Fibroblast of lung (primary cell): ENCODE data around the gene EEPD1.

ENCODE experiments used
- EZH2 ChIP-seq: IDR thresholded peaks from 2 replicates; pipeline ENCODE4 v1.5.1; 2012; ENCODE audit warnings: low read length, control low read depth, mild to moderate bottlenecking; ENCODE audit errors: missing control alignments
- TF ChIP-seq, protein P1 (sequence below), 2 donors: IDR thresholded peaks in 1 of 2; conservative IDR thresholded peaks in 1 of 2; 1 replicate in 1 of 2; 2 replicates in 1 of 2; pipeline ENCODE4 v1.5.1; 2011 to 2012; ENCODE audit warnings: low read length in 2 of 2, control low read depth in 1 of 2, inconsistent platforms in 1 of 2, low read depth in 1 of 2, mild to moderate bottlenecking in 1 of 2

DNA sequence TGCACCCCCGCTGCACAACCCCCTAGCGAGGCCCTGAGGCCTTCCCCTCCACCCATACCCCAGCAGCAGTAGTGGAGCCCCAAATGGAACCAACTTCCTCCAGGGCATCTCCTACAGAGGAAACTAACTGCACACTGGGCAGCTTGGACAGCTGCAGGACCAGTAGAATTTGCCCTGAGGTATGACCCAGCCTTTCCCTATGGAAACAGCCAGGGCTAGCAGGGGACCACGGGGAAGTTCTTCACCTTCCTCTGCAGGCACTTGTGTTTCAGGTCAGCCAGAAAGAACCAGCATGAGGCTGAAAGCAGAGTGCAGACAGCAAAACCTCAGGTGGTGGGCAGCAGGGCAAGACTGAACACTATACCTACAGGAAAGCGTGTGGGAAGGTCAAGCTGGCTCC is 5.7 kb upstream of the EEPD1 start:
- TF ChIP-seq EZH2, result no peak
- TF ChIP-seq, protein P1, sequence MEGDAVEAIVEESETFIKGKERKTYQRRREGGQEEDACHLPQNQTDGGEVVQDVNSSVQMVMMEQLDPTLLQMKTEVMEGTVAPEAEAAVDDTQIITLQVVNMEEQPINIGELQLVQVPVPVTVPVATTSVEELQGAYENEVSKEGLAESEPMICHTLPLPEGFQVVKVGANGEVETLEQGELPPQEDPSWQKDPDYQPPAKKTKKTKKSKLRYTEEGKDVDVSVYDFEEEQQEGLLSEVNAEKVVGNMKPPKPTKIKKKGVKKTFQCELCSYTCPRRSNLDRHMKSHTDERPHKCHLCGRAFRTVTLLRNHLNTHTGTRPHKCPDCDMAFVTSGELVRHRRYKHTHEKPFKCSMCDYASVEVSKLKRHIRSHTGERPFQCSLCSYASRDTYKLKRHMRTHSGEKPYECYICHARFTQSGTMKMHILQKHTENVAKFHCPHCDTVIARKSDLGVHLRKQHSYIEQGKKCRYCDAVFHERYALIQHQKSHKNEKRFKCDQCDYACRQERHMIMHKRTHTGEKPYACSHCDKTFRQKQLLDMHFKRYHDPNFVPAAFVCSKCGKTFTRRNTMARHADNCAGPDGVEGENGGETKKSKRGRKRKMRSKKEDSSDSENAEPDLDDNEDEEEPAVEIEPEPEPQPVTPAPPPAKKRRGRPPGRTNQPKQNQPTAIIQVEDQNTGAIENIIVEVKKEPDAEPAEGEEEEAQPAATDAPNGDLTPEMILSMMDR (conservative IDR thresholded peaks at IDR 0.05 in 1 of 2, IDR thresholded peaks at IDR 0.05 in 1 of 2; ENCODE audit: low read depth in 1 of 2, low read length in 2 of 2), result no peak
